HL-60/S4 treated with phorbol 12-myristate 13-acetate at 8.2 ng/mL for 4 days and 3 days (cell line): Measurements from ENCODE around the gene MMD2.

ENCODE experiments used
- in situ Hi-C: fragments of 300-500 bp; cut with MboI; formaldehyde crosslinking; loops from 2 replicates; pipeline ENCODE4 v1.15.0; 2022; ENCODE audit warnings: low sequenced_read_pairs

The MMD2 gene

GRCh38 chr7:4959306-4959705, 319 bp upstream of the MMD2 start:
- in situ Hi-C loops = no loop called here

GRCh38 chr7:4957847-4958476, 1.0 kb downstream of the MMD2 start:
- in situ Hi-C loops = no loop called here

DNA sequence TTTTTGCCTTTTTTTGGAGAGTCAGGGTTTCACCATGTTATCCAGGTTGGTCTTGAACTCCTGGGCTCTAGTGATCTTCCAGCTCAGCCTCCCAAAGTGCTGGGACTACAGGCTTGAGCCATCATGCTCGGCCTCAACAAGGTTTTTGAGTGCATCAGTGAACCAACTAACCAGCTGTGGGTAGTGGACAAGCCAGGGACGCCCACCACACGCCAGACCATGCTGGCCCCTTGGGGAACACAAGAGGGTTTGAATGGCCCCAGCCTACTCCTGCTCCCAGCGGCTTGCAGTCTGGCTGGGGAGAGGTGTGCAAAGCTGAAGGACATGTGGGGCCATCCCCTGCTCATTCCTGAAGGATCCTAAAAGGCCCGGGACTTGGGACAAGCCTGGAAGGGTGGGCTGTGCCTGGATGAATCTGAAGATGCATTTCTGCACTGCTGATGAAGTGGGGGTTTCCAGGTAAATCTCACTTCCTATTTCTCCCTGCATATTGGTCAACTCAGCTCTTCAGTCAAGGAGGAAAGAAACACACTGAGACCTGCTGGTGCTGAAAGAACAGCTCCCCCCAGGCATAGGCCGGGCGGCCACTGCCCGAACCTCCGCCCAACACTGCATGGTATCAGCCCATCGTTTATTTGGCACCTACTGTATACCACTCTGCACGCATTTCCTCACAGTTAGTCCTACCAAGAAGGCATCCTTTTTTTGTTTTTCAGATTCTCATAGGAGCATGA, 6.9 kb downstream of the MMD2 start:
- in situ Hi-C loops = no loop called here

DNA sequence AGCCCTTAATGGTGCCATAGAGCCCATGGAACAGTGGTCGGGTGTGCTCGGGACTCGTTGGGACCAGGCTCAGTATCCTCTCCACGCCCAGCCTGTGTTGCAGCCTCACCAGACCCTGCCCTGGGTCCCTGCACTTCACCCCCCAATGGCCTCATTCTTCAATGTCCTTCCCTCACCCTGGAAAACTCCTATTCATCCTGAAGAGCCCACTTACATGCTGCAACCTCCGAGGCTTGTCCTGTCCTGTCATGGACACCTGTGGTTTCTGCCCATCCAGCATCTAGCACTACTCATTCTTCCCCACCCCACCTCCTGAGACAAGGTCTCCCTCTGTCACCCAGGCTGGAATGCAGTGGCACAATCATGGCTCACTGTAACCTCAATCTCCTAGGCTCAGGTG, 7.7 kb downstream of the MMD2 start:
- in situ Hi-C loops = no loop called here

GRCh38 chr7:4948402-4948801, 10.6 kb downstream of the MMD2 start:
- in situ Hi-C loops = no loop called here

- in situ Hi-C loops = no loop called here
These were observed 13.0 kb downstream of the MMD2 start for GRCh38 chr7:4945949-4946348.

- in situ Hi-C loops = no loop called here
These were observed 14.0 kb downstream of the MMD2 start for GRCh38 chr7:4944939-4945338.

DNA sequence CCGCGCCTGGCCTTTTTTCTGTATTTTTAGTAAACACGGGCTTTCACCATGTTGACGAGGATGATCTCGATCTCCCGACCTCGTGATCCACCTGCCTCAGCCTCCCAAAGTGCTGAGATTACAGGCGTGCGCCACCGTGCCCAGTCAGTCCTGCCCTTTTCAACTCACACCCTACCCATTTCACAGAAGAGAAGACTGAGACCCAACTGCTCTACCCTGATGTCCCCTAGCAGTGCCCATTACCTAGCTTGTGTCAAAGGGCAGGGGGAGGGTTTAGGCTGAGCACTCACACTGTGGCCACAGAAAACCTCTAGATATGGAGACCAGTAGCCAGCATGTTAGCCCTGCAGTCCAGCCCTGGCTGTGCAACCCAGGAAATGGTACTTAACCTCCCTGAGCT, 15.7 kb downstream of the MMD2 start:
- in situ Hi-C loops = no loop called here

GRCh38 chr7:4939971-4940728, 18.8 kb downstream of the MMD2 start:
- in situ Hi-C loops = no loop called here

DNA sequence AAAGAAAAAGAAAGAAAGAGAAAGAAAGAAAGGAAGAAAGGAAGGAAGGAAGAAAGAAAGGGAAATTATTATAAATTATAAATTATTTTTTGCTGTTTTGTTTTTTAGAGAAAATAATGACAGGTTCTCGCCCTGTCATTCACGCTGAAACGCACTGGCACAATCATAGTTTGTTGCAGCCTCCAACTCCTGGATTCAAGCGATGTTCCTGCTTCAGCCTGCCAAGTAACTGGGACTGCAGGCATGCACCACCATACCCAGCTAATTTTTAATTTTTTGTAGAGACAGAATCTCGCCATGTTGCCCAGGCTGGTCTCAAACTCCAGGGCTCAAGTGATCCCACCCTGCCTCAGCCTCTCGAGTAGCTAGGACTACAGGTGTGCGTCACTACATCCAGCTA, 21.6 kb downstream of the MMD2 start:
- in situ Hi-C loops = no loop called here

- in situ Hi-C loops = no loop called here
These were observed 24.5 kb downstream of the MMD2 start for GRCh38 chr7:4934419-4935025.

DNA sequence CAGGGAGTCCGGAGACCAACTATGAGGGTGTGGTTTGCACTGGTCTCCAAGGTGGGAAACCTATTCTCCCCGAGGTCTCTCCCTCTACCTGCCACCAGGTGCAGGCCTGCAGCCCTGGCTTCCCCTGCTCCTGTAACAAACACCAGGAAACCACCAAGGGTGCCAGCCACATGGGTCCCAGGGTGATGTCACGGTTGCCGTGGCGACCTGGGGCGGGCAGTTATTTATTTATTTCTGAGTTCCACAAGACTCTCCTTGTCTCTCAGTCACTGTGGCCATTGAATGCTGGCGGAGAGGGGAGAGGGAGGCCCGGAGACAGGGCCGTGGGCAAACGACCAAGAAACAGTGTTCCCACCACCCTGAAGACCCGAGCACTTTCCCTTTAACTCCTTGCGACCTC, 27.0 kb downstream of the MMD2 start:
- in situ Hi-C loops = no loop called here

DNA sequence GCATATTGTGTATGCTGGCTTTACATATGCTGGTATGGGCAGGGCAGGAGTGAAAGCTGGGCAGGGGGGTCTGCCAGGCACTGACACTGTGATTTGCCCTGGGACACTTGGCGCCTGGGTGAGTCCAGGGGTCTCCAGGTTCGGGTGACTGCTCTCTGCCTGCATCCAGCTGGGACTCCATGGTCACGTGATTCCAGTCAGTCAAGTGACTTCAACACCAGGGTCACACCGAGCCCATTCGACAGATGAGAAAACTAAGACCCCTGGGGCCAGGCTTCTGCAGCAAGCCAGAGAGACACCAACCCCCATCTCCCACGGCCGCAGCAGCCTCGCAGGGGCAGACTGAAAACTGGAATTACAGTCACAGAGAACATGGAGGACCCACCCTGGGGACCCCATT, 30.0 kb downstream of the MMD2 start:
- in situ Hi-C loops = no loop called here

GRCh38 chr7:4928445-4928844, 30.5 kb downstream of the MMD2 start:
- in situ Hi-C loops = no loop called here

DNA sequence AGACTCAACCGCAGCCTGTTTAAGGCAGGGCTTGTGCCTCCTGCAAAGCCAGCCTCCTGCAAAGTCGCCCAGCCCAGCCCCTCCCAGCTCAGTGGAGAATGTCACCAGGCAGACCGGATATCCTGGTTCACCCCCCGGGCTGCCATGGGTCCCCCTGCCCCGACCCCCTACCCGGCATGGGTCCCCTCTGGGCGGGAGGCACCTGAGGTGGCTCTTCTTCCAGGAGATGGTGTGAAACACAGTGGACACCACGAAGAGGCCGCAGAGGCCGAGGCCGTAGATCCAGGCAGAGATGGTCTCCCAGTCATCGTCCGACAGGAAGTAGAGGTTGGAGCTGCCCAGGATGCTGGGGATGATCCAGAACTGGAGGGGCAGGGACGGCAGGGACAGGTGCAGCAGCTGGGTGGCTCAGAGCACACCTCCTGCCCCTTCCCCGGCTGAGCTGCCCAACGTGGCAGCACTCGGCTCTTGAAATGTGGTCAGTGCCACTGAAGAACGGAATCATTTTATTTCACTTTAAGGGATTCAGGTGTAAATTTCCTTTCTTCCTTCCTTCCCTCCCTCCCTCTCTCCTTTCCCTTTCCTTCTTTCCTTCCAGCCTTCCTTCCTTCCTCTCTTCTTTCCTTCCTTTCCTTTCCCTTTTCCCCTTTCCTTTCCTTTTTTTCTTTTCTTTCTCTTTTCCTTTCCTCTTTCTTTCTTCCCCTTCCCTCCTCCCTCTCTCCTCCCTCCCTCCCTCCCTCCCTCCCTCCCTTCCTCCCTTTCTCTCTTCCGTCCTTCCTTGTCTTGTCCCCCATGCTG, 38.8 kb downstream of the MMD2 start:
- in situ Hi-C loops = no loop called here

DNA sequence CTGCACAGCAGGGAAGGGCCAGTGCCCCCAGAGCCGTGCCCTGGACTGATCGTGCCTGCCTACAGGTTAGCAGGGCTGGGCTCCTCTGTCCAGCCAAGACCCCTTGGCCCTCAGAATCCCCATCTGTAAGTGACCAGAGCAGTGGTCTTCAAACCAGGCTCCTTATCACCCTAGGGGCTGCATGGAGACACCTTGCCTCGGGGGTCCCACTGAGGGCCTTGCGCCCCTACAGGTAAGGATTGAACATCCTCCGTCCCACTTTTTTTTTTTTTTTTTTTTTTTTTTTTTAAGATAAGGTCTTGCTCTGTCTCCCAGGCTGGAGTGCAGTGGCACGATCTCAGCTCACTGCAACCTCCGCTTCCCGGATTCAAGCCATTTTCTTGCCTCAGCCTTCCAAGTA, 42.9 kb downstream of the MMD2 start:
- in situ Hi-C loops = no loop called here

DNA sequence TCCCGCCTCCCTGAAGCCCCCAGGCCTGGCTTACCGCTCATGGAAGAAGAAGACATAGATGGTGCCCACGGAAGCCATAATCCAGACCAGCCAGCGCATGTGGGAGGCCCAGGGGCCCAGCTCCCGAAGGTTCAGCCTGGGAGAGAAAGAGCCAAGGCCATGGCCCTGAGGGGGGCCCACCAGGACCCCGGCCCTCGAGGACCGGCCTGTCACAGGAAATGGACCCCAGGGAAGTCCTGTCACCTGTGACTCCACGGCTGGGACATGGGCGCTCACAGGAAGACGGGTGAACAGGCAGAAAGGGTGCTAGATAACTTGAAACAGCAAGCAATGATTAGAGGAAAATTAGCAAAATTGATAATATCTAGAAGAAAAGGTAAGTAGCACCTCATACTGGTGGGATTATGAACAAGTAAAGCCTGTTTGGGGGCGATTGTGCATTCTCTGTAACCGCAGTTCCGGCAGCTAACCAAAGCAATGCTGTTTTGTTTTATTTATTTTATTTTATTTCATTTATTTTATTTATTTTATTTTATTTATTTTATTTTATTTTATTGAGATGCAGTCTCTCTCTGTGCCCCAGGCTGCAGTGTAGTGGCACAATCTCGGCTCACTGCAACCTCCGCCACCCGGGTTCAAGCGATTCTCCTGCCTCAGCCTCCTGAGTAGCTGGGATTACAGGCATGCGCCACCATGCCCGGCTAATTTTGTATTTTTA, 47.7 kb downstream of the MMD2 start:
- in situ Hi-C loops = no loop called here

DNA sequence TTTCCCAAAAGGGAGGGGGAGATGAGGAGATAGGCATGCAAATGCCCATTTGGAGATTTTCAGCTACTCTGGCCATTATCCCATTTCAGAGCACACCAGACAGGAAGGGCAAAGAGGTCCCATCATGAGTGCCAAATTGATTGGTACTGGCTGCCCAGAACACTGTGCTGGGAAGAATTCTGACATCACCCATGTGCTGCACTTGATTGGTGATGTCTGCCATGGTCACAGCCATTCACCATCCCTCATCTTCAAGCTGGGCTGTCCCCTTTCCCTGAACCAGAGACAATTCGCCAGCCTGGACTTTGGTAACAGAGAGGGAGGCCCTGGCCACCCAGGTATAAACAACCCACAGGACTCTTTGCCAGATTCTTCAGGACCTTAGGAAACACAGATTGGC, 52.3 kb downstream of the MMD2 start:
- in situ Hi-C loops = no loop called here

DNA sequence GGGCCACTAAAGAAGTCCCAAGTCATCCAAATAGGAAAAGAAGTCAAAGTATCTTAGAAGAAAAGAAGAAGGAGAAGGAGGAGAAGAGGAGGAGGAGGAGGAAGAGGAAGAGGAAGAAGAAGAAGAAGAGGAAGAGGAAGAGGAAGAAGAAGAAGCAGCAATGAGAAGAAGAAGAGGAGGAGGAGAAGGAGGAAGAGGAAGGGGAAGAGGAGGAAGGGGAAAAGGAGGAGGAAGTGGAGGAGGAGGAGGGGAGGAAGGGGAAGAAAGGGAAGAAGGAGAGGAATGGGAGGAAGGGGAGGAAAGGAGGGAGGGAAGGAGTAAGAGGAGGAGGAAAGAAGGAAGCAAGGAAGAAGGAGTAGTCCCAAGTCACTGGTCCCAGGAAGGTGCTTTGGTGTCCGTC, 53.8 kb downstream of the MMD2 start:
- in situ Hi-C loops = no loop called here

DNA sequence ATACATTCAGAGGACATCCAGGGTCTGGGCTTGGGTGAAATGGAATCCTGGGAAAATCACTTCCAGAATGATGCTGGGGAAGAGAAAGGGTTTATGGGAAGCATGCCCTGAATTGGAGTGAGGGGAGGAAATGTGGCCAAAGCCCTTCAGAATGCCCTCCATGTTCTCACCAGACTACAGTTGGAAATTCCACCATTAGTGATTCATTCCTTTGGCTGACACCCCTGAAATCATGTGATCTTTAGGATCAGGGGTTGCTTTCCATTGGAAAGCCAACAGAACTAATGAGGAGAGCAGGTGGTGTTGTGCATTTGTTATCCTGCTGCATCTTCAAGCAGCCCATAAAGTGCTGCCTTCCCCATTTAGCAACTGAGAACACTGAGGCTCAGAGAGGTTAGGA, 54.6 kb downstream of the MMD2 start:
- in situ Hi-C loops = no loop called here
